HepG2 (cell line): Measurements from ENCODE around the gene GLOD4. TPM values are rescaled to one million over a fixed set of nuclear protein-coding genes. Genes with fewer than 3 reads are reported as not detected.

Source experiments
- CBX5 ChIP-seq: sonication (generic); formaldehyde crosslinking; IDR thresholded peaks from 2 replicates; pipeline ENCODE4 v1.4.0; 2020; ENCODE audit warnings: missing genetic modification reagents, borderline replicate concordance
- HDAC2 ChIP-seq: sonication (generic); formaldehyde crosslinking; IDR thresholded peaks from 2 replicates; pipeline ENCODE4 v1.4.0; 2020; ENCODE audit warnings: missing genetic modification reagents
- NBN ChIP-seq: fragments of 450-650 bp; conservative IDR thresholded peaks from 2 replicates; pipeline ENCODE4 v1.6.1; 2017
- NCOA5 ChIP-seq: sonication (generic); formaldehyde crosslinking; IDR thresholded peaks from 2 replicates; pipeline ENCODE4 v1.4.0; 2020; ENCODE audit warnings: missing genetic modification reagents
- NR2F1 ChIP-seq, 2 experiments: fragments of 450-650 bp in 1 of 2; formaldehyde crosslinking in 1 of 2; IDR thresholded peaks; 2 replicates each; pipeline versions ENCODE4 v1.5.0 to v1.6.1; 2016 to 2020; ENCODE audit warnings: mild to moderate bottlenecking in 1 of 2, missing compliant biosample characterization in 1 of 2, missing genetic modification reagents in 1 of 2, moderate library complexity in 1 of 2
- RARG ChIP-seq: sonication (generic); formaldehyde crosslinking; IDR thresholded peaks from 2 replicates; pipeline ENCODE4 v1.4.0; 2020; ENCODE audit warnings: low read depth, mild to moderate bottlenecking, missing genetic modification reagents
- SNAPC2 ChIP-seq: sonication (generic); formaldehyde crosslinking; IDR thresholded peaks from 2 replicates; pipeline ENCODE4 v1.8.1; 2022; ENCODE audit warnings: mild to moderate bottlenecking, missing genetic modification reagents
- TRIM24 ChIP-seq: sonication (generic); formaldehyde crosslinking; IDR thresholded peaks from 2 replicates; pipeline ENCODE4 v1.8.0; 2022; ENCODE audit warnings: mild to moderate bottlenecking, missing genetic modification reagents
- ZNF552 ChIP-seq: sonication (generic); formaldehyde crosslinking; IDR thresholded peaks from 2 replicates; pipeline ENCODE4 v1.9.0; 2022; ENCODE audit warnings: missing genetic modification reagents, mild to moderate bottlenecking, borderline replicate concordance
- ZNF564 ChIP-seq: sonication (generic); formaldehyde crosslinking; IDR thresholded peaks from 2 replicates; pipeline ENCODE4 v1.8.1; 2023; ENCODE audit warnings: mild to moderate bottlenecking, missing genetic modification reagents
- ZNF605 ChIP-seq: sonication (generic); formaldehyde crosslinking; IDR thresholded peaks from 2 replicates; pipeline ENCODE4 v1.8.0; 2022; ENCODE audit warnings: mild to moderate bottlenecking, missing genetic modification reagents
- ZNF704 ChIP-seq: sonication (generic); formaldehyde crosslinking; IDR thresholded peaks from 2 replicates; pipeline ENCODE4 v1.8.1; 2023; ENCODE audit warnings: mild to moderate bottlenecking, inconsistent platforms, moderate library complexity, missing genetic modification reagents, borderline replicate concordance
- ZNF709 ChIP-seq: sonication (generic); formaldehyde crosslinking; IDR thresholded peaks from 2 replicates; pipeline ENCODE4 v1.5.0; 2020; ENCODE audit warnings: mild to moderate bottlenecking, missing genetic modification reagents
- polyA plus RNA-seq, 8 experiments: library from polyadenylated mRNA; depleted of rRNA in 3 of 8; stranded (reverse) in 7 of 8; unstranded in 1 of 8; fragments of >200 nt; fragmentation: Illumina TruSeq in 4 of 8; extraction: Trizol in 4 of 8; gene quantifications; 2 replicates each; pipeline versions ENCODE4 v1.2.1 to v1.2.3, GENCODE V29; 2011 to 2016; ENCODE audit warnings: low read depth in 4 of 8, missing spikeins in 1 of 8, mixed read lengths in 1 of 8; ENCODE audit not compliant: insufficient read depth in 1 of 8
- total RNA-seq, 5 experiments: library from RNA; depleted of rRNA; stranded (reverse); fragments of >200 nt; fragmentation: Illumina TruSeq; extraction: Trizol; gene quantifications; 2 replicates each; pipeline ENCODE4 v1.2.3, GENCODE V29; 2016; ENCODE audit warnings: low read depth in 1 of 5
- TF ChIP-seq, protein P1 (sequence below): IDR thresholded peaks from 2 replicates; pipeline ENCODE4 v1.6.1; 2012; ENCODE audit warnings: low read length, improper control_type of control experiment

The GLOD4 gene
- total and polyA plus RNA-seq, 2 of the 13 experiments (the other 11 are each of a cell fraction or from before 2014, with no cell fraction given), result 53.7 to 87.8 TPM

DNA sequence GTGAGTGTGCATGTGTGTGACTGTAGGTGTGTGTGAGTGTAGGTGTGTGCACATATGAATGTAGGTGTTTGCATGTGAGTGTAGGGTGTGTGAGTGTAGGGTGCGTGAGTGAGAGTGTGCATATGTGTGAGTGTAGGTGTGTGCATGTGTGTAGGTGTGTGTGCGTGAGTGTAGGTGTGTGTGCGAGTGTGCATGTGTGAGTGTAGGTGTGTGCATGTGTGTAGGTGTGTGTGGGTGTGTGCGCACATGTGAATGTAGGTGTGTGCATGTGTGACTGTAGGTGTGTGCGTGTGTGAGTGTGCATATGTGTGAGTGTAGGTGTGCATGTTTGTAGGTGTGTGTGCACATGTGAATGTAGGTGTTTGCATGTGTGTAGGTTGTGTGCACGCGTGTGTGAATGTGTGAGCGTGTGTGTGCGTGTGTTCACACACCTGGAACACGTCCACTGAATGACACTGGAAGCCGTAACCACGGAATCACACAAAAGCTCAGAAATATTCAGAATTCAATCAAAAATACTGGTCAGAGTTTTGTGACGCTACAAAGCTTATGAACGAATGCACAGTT, 30.6 kb upstream of the GLOD4 start (continued):
- TF ChIP-seq, protein P1, sequence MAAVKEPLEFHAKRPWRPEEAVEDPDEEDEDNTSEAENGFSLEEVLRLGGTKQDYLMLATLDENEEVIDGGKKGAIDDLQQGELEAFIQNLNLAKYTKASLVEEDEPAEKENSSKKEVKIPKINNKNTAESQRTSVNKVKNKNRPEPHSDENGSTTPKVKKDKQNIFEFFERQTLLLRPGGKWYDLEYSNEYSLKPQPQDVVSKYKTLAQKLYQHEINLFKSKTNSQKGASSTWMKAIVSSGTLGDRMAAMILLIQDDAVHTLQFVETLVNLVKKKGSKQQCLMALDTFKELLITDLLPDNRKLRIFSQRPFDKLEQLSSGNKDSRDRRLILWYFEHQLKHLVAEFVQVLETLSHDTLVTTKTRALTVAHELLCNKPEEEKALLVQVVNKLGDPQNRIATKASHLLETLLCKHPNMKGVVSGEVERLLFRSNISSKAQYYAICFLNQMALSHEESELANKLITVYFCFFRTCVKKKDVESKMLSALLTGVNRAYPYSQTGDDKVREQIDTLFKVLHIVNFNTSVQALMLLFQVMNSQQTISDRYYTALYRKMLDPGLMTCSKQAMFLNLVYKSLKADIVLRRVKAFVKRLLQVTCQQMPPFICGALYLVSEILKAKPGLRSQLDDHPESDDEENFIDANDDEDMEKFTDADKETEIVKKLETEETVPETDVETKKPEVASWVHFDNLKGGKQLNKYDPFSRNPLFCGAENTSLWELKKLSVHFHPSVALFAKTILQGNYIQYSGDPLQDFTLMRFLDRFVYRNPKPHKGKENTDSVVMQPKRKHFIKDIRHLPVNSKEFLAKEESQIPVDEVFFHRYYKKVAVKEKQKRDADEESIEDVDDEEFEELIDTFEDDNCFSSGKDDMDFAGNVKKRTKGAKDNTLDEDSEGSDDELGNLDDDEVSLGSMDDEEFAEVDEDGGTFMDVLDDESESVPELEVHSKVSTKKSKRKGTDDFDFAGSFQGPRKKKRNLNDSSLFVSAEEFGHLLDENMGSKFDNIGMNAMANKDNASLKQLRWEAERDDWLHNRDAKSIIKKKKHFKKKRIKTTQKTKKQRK, result no peak
- TF ChIP-seq NR2F1 (CRISPR knock-in tag; IDR thresholded peaks at IDR 0.05) (no peak), RARG (CRISPR knock-in tag) (no peak), ZNF552 (CRISPR knock-in tag) (no peak), ZNF605 (CRISPR knock-in tag) (no peak), ZNF709 (CRISPR knock-in tag) (no peak), CBX5 (no peak), SNAPC2 (CRISPR knock-in tag) (no peak), NCOA5 (CRISPR knock-in tag) (no peak), TRIM24 (CRISPR knock-in tag) (no peak), ZNF564 (CRISPR knock-in tag) (no peak), HDAC2 (CRISPR knock-in tag) (no peak), NBN (0 out of 2 replicates have a peak, but pooled peaks have one; percentile 81), ZNF704 (no peak)
